ENCODE data around the gene ITGAE.

DNA sequence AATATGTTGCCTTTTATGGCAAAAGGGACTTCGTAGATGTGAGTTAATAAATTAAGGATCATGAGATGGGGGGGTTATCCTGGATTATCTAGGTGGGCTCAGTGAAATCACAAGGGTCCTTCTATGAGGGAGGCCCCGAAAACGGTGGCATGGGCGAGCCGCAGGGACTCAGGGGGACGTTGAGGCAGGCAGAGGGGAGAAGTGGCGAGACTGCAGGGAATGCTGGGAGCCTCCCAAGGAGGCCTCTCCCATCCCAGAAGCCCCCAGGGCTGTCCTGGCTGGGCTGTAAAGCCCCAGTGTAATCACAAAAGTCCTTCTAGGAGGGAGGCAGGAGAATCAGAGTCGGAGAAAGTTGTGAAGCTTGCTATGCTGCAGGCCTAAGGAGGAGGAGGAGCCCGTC is 35.0 kb downstream of the ITGAE start:
- TF ChIP-seq, protein P1, sequence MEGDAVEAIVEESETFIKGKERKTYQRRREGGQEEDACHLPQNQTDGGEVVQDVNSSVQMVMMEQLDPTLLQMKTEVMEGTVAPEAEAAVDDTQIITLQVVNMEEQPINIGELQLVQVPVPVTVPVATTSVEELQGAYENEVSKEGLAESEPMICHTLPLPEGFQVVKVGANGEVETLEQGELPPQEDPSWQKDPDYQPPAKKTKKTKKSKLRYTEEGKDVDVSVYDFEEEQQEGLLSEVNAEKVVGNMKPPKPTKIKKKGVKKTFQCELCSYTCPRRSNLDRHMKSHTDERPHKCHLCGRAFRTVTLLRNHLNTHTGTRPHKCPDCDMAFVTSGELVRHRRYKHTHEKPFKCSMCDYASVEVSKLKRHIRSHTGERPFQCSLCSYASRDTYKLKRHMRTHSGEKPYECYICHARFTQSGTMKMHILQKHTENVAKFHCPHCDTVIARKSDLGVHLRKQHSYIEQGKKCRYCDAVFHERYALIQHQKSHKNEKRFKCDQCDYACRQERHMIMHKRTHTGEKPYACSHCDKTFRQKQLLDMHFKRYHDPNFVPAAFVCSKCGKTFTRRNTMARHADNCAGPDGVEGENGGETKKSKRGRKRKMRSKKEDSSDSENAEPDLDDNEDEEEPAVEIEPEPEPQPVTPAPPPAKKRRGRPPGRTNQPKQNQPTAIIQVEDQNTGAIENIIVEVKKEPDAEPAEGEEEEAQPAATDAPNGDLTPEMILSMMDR (IDR thresholded peaks at IDR 0.05): no peak
- TF ChIP-seq CHD2 (IDR thresholded peaks at IDR 0.05; ENCODE audit: low read length, partially characterized antibody): no peak
- TF ChIP-seq HOXA7 (CRISPR knock-in tag; IDR thresholded peaks at IDR 0.05): no peak
- no peak for TF ChIP-seq CBX2 (IDR thresholded peaks at IDR 0.05; ENCODE audit: borderline replicate concordance, low read depth)
- TF ChIP-seq EP300 (IDR thresholded peaks at IDR 0.05): no peak
- TF ChIP-seq MYC (IDR thresholded peaks at IDR 0.05; ENCODE audit: borderline replicate concordance, low read length): no peak
- TF ChIP-seq, protein P2, sequence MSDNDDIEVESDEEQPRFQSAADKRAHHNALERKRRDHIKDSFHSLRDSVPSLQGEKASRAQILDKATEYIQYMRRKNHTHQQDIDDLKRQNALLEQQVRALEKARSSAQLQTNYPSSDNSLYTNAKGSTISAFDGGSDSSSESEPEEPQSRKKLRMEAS (IDR thresholded peaks at IDR 0.05): no peak
- no peak for TF ChIP-seq SMC3 (IDR thresholded peaks at IDR 0.05)
- TF ChIP-seq RAD21 (conservative IDR thresholded peaks at IDR 0.05 in 1 of 2, IDR thresholded peaks at IDR 0.05 in 1 of 2): no peak
- TF ChIP-seq, protein P3, sequence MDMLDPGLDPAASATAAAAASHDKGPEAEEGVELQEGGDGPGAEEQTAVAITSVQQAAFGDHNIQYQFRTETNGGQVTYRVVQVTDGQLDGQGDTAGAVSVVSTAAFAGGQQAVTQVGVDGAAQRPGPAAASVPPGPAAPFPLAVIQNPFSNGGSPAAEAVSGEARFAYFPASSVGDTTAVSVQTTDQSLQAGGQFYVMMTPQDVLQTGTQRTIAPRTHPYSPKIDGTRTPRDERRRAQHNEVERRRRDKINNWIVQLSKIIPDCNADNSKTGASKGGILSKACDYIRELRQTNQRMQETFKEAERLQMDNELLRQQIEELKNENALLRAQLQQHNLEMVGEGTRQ (IDR thresholded peaks at IDR 0.05): no peak

All from A549 (cell line).